NCI-H1436 (cell line): ENCODE measurements around the gene PPP1R3E.

Experiments
- DNase-seq: peaks from one replicate; lab custom pipeline; 2025; lab: John Stamatoyannopoulos, UW

PPP1R3E gene

GRCh38 chr14:23322568-23323517, 20.2 kb upstream of the PPP1R3E start:
- no peak for DNase-seq

- DNase-seq = no peak
Observed at GRCh38 chr14:23321572-23322547, 19.2 kb upstream of the PPP1R3E start.

- peak; percentile 99 for DNase-seq
Observed at GRCh38 chr14:23320584-23321571, 18.2 kb upstream of the PPP1R3E start, which contains the start of gene PABPN1. Gene PABPN1, plus strand, starts transcription at chr14:23321457. Its CDS starts 13 bp downstream, at chr14:23321470.

- DNase-seq = no peak
Observed at GRCh38 chr14:23319746-23320583, 17.3 kb upstream of the PPP1R3E start.

- DNase-seq = no peak
Observed at GRCh38 chr14:23316300-23316699, 13.6 kb upstream of the PPP1R3E start.

- DNase-seq = no peak
Observed at GRCh38 chr14:23310546-23310945, 7.9 kb upstream of the PPP1R3E start.

- no peak for DNase-seq
Observed at GRCh38 chr14:23308721-23309445, 6.2 kb upstream of the PPP1R3E start.

GRCh38 chr14:23307687-23308644, 5.3 kb upstream of the PPP1R3E start:
- DNase-seq = no peak

- no peak for DNase-seq
Observed at GRCh38 chr14:23307146-23307530, 4.5 kb upstream of the PPP1R3E start.

GRCh38 chr14:23306412-23307145, 3.9 kb upstream of the PPP1R3E start, which contains the start of gene BCL2L2:
Gene BCL2L2, plus strand, starts transcription at chr14:23306833. Its CDS starts 935 bp downstream, at chr14:23307768.
- peak; percentile 70 for DNase-seq

- DNase-seq = no peak
Observed at GRCh38 chr14:23301969-23302289, 730 bp downstream of the PPP1R3E start.

GRCh38 chr14:23301288-23301968, 1.2 kb downstream of the PPP1R3E start:
- DNase-seq = peak; percentile 96

GRCh38 chr14:23300687-23301223, 1.9 kb downstream of the PPP1R3E start:
- no peak for DNase-seq

GRCh38 chr14:23299986-23300686, 2.5 kb downstream of the PPP1R3E start:
- no peak for DNase-seq

- peak; percentile 21 for DNase-seq
Observed at GRCh38 chr14:23299211-23299957, 3.3 kb downstream of the PPP1R3E start.
